Testis (tissue), 2 donors: ENCODE data around the gene ST6GALNAC2.
"Not testable (repeated sequence)": the region's sequence is repeated elsewhere in the genome, so short reads cannot be mapped to it uniquely, and the experiment has no call there.

ENCODE experiments used
- CTCF ChIP-seq, 3 experiments: fragments of 450-650 bp in 2 of 3; fragments of 200-600 bp in 1 of 3; sonication (generic) in 1 of 3; IDR thresholded peaks; one replicate each; pipeline ENCODE4 v1.5.1; 2016 to 2019; ENCODE audit warnings: antibody characterized with exemption in 3 of 3, mild to moderate bottlenecking in 2 of 3, moderate library complexity in 1 of 3
- POLR2A ChIP-seq: fragments of 450-650 bp; IDR thresholded peaks from one replicate; pipeline ENCODE4 v1.6.1; 2017; ENCODE audit warnings: antibody characterized with exemption, mild to moderate bottlenecking, moderate library complexity

- TF ChIP-seq CTCF (IDR thresholded peaks at IDR 0.05); POLR2A: not testable (repeated sequence)
These were observed 20.5 kb downstream of the ST6GALNAC2 start for GRCh38 chr17:76564991-76565727.
